Lung microvascular endothelial cell (primary cell): ENCODE measurements around the gene POU3F2. TPM values are rescaled to one million over a fixed set of nuclear protein-coding genes. Genes with fewer than 3 reads are reported as not detected.

Experiments
- DNase-seq, 2 donors: peaks; one replicate each; pipeline versions ENCODE4 v3.0.0 to v3.0.0-alpha.2; 2010; ENCODE audit warnings: low read depth in 2 of 2
- total RNA-seq: library from RNA; depleted of rRNA; stranded (reverse); fragments of >200 nt; gene quantifications from 2 replicates; pipeline ENCODE4 v1.2.1, GENCODE V29; 2014

The POU3F2 gene
- total RNA-seq, 1 donor from 2014 or later, result not detected

- no peak for DNase-seq
Observed at GRCh38 chr6:98830146-98830545, 4.2 kb upstream of the POU3F2 start.

- no peak for DNase-seq
Observed at GRCh38 chr6:98831057-98831958, 3.1 kb upstream of the POU3F2 start.

GRCh38 chr6:98831959-98832283 is 2.5 kb upstream of the POU3F2 start:
- DNase-seq, result no peak

- peak in 1 of 2 donors; percentile 62 for DNase-seq
Observed at GRCh38 chr6:98832284-98833056, 1.9 kb upstream of the POU3F2 start.

GRCh38 chr6:98833057-98833306 is 1.4 kb upstream of the POU3F2 start:
- DNase-seq, result peak; percentile 52 to 65

GRCh38 chr6:98833307-98834059 is 891 bp upstream of the POU3F2 start:
- peak; percentile 37 to 42 for DNase-seq

GRCh38 chr6:98835149-98836024 is 1.0 kb downstream of the POU3F2 start:
- no peak for DNase-seq

- DNase-seq, result no peak
Observed at GRCh38 chr6:98836025-98836961, 1.9 kb downstream of the POU3F2 start.

- DNase-seq, result no peak
Observed at GRCh38 chr6:98836962-98837944, 2.9 kb downstream of the POU3F2 start.

- DNase-seq, result no peak
Observed at GRCh38 chr6:98838032-98838431, 3.7 kb downstream of the POU3F2 start.

GRCh38 chr6:98838975-98839374 is 4.6 kb downstream of the POU3F2 start:
- DNase-seq, result no peak

GRCh38 chr6:98839781-98840361 is 5.5 kb downstream of the POU3F2 start:
- peak in 1 of 2 donors; percentile 48 for DNase-seq

GRCh38 chr6:98840385-98840784 is 6.0 kb downstream of the POU3F2 start:
- no peak for DNase-seq

GRCh38 chr6:98840996-98841513 is 6.7 kb downstream of the POU3F2 start:
- no peak for DNase-seq

- DNase-seq, result no peak
Observed at GRCh38 chr6:98841621-98842341, 7.4 kb downstream of the POU3F2 start.

- DNase-seq, result no peak
Observed at GRCh38 chr6:98842342-98843180, 8.2 kb downstream of the POU3F2 start.
